Left ventricle myocardium superior (tissue), 1 donor: Measurements from ENCODE around the gene CARD10. TPM values are rescaled to one million over a fixed set of nuclear protein-coding genes. Genes with fewer than 3 reads are reported as not detected.
"Not testable (repeated sequence)": the region's sequence is repeated elsewhere in the genome, so short reads cannot be mapped to it uniquely, and the experiment has no call there.

Source experiments
- ATAC-seq: fragments of 200-7000 bp; cut with Tn5 transposase; one replicate; pipeline ENCODE4 v1.9.1; 2020; ENCODE audit warnings: mild to moderate bottlenecking, moderate library complexity
- DNase-seq: peaks from one replicate; pipeline ENCODE4 v3.0.0-alpha.2; 2020
- intact Hi-C: fragments of 100-400 bp; cut with micrococcal nuclease; formaldehyde crosslinking; loops from one replicate; pipeline ENCODE4 v1.11.0; 2022
- total RNA-seq: library from RNA; stranded (reverse); fragmentation: NEBNext Ultra II Directional; extraction: Animal tissue kit (Norgen Biotek cat#: 25700); gene quantifications from one replicate; pipeline ENCODE4 v1.2.1, GENCODE V29; 2021
- donor health status: DM: no; HTN: yes; CAD: no; lungs with severe emphysema.

Gene CARD10
- total RNA-seq, 1 donor from 2014 or later = 10.0 TPM

DNA sequence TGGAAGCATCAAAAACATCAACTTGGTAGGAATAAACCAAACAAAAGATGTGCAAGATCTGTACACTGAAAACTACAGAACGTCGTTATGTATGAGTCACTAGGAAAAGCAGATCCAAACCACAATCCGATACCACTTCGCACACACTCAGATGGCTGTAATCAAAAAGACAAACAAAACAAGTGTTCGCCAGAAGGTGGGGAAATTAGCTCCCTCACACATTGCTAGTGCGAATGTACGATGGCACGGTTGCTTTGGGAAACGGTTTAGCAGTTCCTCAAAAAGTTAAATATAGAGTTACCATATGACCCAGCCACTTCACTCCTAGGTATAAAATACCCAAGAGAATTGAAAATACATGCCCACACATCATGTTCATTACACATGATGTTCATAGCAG is 14.8 kb upstream of the CARD10 start:
- DNase-seq = no peak
- intact Hi-C loops = no loop called here

DNA sequence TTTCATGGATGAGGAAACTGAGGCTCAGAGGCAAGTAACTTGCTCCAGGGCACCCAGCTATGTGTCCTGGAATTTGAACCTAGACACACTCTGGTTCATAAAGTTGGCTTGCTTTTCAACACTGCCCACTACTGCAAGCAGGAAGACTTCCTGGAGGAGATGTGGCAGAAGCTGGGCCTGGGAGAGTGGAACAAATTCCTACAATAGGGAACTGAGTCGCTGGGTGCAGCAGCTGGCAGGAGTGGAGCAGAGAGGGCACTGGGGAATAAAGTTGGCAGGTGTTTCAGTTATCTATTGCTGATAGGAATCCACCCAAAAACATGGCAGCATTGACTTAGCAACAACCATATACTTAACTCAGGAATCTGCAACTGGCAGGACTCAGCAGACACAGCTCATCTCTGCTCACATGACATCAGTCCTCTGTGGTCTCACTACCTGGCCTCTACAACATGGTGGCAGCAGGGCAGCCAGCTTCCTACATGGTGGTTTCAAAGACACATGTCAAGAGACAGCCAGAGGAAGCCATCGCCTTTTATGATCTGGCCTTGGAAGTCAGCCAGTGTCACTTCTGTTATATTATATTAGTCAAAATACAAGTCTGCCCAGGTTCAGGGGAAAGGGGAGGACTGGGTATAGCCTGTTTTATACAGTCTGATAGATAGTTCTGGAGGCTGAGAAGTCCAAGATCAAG is 10.6 kb upstream of the CARD10 start:
- DNase-seq (no peak), ATAC-seq (no peak)
- intact Hi-C loops = no loop called here

More for the DNA sequence above, 14.8 kb upstream of the CARD10 start:
- no peak for ATAC-seq

DNA sequence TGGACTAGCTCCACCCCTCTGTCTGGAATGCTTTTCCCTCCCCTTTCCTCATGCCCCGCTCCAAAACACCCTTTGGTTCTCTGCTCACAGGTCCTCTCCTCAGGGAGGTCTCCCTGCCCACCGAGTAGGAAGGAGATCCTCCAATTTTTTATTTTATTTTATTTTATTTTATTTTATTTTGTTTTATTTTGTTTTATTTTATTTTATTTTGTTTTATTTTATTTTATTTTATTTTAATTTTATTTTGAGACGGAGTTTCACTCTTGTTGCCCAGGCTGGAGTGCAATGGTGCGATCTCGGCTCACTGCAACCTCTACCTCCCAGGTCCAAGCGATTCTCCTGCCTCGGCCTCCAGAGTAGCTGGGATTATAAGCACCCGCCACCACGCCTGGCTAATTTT is 8.7 kb upstream of the CARD10 start:
- ATAC-seq, DNase-seq, intact Hi-C loops: not testable (repeated sequence)

DNA sequence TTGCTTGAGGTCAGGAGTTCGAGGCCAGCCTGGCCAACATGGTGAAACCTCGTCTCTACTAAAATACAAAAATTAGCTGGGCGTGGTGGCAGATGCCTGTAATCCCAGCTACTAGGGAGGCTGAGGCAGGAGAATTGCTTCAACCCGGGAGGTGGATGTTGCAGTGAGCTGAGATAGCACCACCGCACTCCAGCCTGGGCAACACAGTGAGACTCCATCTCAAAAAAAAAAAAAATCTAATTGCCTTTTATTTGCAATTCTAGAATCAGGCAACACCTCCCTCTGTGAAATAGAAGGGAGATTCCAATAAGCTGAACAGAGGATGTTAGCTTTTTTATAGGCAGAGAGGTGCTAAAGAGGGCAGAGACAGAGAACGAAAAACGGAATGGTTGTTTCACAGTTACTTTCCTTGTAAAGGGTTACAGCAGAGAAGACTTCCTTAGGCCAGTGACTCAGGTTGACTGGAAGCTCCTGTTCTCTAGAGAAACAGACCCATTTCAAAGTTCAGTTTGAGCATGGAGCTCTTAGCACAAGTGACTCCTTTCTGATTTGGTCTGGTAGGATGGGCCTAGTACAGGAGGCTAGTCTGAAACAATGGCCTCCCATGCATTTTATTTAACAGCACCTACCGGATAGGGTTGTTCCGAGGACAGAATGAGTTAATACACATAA is 8.0 kb upstream of the CARD10 start:
- intact Hi-C loops, DNase-seq: not testable (repeated sequence)

DNA sequence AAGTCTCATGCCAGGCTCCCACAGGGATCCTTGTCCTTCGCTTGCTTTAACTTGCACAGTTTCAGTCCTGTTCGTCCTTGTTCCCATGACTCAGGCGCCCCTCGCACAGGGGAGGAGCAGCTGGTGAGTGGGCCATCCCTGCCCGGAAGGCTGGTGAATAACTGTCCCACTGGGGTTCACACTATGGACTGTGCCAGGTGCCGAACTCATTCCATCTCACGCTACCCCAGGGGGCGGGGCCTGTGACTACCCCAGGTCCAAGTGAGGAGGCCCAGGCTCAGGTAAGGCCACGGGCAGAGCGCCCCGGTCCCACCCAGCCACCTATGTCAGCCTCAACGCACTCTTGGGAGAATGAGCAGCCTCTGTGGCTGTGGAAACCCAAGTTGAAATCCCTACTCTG is 7.2 kb upstream of the CARD10 start:
- intact Hi-C loops = no loop called here
- DNase-seq (no peak), ATAC-seq (no peak)

More for the DNA sequence above, 8.0 kb upstream of the CARD10 start:
- ATAC-seq = not testable (repeated sequence)

DNA sequence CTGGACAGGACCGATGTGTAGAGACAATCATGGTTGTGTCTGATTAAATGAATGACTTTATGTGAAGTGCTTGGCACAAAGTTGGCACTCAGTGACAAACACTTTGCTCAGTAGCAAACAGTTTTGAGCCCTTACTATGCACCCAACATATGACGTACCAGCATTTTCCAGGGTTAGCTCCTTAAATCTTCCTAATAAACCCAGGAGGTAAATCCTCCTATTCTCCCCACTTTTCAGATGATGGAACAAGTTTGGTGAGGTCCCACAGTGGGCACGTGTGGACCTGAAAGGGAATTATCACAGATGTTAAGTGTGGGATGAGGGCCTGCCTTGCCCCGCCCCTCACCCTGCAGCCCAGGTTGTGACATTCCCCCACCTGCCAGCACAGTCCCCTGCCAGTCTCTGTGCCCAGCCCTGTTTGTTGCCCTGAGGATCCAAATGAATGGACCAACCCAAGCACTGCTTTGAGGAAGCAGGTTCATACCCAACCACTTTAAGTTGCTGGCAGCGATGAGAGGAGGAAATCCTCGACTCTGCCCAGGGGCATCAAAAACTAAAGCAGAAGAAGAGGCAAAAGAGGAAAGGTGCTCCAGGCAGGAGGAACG is 6.6 kb upstream of the CARD10 start:
- intact Hi-C loops = no loop called here
- no peak for ATAC-seq
- no peak for DNase-seq

DNA sequence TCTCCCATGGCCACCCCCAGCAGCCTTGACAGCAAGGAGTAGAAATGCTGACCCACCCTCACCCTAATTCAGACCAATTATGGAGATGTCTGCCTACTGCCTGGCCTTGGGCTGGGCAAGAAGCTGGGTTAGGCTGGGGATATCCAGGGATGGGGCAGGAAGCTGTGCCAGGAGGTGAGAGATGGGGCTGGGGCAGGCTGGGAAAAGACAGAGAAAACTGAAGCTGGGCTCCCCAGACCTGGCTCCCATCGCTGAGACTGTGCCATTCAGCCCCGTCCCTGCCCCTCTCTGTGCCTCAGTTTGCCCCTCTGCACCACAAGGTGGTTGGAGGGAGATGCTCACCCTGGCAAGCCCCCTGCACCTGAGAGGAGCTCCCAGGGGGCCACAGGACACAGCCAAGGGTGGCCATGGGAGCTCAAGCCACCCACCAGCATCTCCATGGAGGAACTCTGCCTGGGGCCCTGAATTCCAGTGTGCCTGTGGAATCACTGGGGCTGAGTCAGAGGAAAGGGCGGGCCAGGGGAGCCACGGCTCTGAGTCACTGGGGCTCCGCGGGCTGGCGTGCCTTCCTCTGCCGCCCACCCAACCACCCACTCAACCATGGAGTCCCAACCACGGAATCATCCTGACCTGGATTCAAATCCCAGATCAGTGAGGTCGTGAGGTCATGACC is 6.0 kb upstream of the CARD10 start:
- ATAC-seq (peak; percentile 44), DNase-seq (no peak)

DNA sequence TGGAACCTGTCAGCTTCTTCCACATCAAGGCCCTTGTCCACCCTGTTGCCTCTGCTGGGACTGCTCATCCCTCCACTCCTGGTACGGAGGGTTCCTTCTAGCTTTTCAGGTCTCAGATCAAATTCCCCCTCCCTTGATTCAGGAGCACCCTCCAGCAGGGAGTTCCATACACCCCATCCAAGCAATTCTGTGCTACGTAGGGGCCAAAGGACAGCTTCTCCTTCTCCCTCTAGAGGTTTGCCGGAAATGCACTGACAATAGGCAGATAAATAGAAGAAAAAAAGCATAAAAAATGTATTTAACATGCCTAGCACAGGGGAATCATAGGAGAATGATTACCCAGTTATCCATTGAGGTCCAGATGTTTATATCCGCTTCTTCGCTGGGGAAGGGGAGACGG is 3.3 kb upstream of the CARD10 start:
- no peak for DNase-seq
- ATAC-seq = no peak
- intact Hi-C loops = no loop called here

More for the DNA sequence above, 6.0 kb upstream of the CARD10 start:
- intact Hi-C loops = no loop called here

DNA sequence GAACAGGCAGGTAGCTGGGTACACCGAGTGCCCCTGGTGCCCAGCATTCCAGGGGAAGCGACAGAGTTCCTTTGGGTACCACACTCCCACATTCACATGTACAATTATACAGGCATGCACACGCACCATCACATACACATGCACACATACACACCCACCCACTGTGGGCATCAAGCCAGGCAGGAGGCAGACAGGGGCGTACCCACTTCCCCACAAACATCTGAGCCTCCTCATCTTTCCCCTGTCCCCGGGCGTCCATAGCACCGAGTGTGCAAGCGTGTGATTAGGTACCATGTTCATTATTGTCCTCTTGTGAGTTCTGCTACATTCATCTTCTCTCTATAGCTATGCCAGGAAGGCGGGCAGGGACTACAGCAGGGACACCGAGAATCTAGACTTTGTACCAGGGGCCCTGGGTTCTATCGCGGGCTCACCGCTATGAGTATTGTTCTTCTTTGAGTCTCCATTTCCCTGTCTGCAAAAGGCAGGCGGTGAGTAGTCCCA is 2.1 kb upstream of the CARD10 start:
- ATAC-seq = no peak
- no peak for DNase-seq
- intact Hi-C loops = no loop called here

DNA sequence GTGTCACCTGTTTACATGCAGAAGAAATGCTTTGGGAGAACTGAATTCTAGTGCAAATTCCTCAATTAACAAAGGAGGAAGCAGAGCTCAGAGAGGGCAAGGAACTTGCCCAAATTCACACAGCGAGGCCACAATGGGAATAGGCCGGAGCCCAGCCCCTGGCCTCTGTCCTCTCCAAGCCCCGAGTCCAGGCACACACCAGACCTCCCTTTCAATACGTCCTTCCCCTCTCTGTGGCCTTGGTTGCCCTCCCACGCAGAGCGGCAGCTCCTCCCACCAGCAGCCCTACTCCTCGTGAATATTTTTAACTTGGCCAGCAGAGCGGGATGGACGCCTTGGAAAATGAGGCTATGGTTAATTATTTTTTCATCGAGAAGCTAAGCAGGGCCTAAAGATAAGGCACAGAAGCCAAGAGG is 1.6 kb upstream of the CARD10 start:
- intact Hi-C loops = no loop called here
- ATAC-seq (peak; percentile 35), DNase-seq (no peak)

DNA sequence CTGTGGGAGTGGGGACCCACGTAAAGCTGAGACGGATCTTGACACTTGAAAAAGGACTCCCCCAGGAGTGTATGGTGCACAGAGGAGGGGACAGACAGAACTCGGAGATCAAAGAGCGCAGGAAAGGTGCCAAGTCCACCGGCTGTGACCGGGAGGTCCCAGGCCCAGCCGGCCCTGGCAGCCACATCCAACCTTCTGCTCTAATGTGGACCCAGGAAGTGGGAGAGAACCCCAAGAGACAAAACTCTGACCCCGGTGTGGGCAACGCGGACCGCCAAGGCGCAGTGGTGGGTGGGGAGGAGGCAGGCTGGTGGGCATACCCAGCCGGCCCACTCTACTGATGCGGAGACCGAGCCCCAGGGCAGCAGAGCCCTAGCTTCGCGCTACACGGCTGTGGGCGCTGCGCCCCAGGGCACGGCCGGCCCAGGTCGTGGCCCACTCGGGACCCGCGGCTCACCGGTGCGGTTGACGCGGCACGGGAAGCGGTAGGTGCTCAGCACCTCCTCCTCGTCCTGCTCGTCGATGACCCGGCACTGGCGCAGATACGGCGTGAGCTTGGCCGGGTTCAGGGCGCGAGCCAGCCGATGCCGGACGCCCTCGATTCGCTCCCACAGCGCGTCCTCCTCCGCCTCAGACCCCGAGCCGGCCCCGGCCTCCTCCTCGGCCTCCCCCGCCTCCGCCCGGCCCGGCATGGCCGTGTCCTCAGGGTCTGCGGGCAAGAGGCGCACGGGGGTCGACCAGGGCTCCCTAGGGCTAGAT is 527 bp downstream of the CARD10 start:
- DNase-seq (peak; percentile 38), ATAC-seq (peak; percentile 17)
- intact Hi-C loops = no loop called here

DNA sequence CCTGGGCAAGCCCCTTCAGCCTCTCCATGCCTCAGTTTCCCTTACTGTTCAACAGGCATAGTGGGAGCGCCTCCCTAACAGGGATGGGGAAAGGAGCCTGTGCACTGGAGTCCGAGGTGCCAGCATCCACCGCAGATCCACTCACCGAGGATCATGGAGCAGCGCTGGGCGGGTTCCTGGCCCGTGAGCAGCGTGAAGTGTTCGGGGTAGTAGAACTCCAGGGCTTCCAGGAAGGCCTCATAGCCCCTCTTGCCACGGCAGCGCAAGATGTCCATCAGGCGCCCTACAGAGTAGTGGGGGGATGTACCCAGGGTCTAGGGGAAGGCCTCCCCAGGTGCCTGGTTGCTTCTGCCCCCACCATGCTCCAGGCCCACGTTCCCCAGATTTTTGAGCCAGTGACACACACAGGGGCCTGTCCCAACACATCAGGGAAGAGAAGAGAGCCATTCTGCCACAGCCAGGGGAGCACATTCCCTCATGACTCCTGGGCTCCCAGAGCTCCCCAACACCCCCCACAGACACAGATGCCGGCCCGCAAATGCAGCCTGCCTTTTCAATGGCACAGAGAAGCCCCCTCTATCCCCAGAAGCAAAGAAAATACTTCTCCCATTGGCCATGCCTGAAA is 1.3 kb downstream of the CARD10 start:
- peak; percentile 22 for DNase-seq
- no peak for ATAC-seq
- intact Hi-C loops = no loop called here

DNA sequence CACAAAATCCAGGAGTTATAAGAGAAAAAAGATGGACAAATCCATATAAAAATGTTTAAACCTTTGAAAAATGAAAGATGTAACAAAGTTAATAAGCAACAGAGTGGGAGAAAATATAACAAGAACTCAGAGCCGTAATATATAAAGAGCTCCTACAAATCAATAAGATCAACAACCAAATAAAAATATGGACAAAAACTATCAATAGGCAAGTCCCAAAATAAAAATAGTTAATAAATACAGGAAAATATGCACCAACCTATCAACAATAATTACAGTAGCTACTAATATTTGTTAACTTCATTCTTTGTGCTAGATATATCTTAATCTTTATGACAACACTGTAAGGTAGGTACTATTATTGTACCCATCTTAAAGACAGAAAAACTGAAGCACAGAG is 2.8 kb downstream of the CARD10 start:
- intact Hi-C loops = no loop called here
- ATAC-seq = no peak
- no peak for DNase-seq

DNA sequence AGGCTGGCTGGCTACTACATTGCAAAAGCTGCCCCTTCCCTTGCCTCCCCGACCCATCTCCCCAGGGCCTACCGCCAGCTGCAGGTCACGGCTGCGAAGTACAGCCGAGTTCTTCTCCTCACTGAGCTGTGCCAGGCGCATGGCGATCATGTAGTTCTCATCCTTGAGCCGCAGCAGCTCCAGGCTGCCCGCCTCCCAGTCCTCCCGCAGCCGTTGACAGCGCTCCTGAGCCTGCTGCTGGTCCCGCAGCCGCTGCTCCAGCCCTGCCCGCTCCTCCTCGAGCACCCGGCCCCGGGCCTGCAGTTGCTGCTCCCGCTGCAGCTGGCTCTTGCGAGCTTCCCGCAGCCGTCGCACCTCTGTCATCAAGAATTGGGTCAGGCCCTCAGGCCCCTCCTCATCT is 3.3 kb downstream of the CARD10 start:
- DNase-seq = peak; percentile 27
- no peak for ATAC-seq
- intact Hi-C loops = no loop called here

DNA sequence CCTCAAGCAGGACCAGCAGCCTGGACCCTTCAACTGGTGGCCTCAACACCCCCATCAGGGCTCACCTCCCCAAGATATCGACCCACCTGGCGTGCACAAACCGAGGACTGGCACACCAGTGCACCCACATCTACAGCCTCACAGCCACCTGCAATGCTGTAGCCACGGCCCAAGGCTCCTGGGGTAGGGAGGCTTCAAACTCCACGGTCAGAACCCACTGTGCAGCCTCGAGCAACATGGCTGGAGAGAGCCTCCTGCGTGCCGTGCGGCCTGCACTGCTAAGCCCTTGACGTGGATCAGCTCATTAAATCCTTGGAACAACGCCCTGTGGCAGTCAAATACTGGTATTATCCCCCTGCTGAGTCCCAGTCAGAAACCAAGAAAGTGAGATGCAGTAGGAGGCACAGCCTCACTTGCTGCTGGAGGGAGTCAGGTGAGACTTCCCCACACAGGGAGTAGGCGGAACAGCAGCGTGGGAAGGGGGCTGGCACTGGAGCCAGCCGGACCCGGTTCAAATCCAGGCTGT is 4.6 kb downstream of the CARD10 start:
- no peak for ATAC-seq
- DNase-seq = peak; percentile 12
- intact Hi-C loops = no loop called here

DNA sequence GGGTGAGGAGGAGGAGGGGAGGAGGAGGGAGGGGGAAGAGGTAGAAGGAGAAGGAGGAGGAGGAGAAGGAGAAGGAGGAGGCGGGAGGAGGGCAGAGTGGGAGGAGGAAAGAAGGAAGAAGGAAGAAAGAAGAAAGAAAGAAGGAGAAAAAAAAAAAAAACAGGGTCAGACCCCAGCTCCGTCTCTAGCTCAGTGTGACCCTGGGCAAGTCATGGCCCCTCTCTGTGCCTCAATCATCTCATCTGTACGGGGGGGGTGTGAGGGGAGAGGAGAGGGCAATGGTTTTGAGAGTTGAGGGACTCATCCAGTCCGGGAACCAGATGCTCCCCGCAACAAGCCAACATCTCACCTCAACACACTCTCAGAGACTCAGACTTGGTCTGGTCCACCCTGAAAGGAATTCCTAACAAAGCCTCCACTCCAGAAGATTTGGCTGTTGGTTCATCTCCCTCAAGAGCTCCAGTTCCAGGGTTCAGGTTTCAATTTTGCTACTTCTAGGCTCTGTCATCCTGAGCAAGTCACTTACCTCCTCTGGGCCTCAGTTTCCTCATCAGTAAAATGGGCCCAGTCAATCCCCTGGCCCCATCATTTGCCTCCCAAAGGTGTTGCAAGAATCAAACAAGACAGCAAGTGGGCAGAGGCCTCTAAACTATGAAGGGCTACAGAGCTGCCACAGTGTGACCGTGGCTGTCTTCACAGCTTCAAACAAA is 7.7 kb downstream of the CARD10 start:
- intact Hi-C loops = no loop called here
- DNase-seq (peak; percentile 2), ATAC-seq (no peak)

DNA sequence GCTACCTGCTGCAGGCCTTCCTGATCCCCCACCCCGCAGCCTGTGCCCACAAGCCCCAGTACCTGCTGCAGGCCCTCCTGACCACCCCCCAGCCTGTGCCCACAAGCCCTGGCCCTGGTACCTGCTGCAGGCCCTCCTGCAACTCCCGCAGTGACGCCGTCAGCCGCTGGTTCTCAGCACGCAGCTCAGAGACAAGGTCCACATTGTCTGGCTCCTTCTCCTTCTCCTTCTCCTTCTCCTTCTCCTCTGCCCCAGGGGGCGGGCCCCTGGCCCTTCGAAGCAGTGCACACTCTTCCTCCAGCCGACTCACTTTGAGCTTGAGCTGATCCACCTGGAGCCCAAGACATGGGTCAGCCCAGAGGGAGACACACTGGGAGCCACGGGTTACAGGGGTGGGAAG is 9.1 kb downstream of the CARD10 start:
- intact Hi-C loops = no loop called here
- peak; percentile 15 for DNase-seq
- ATAC-seq = no peak
